GM21723 (cell line): Measurements from ENCODE around the gene CERS4.
"Not testable (repeated sequence)": the region's sequence is repeated elsewhere in the genome, so short reads cannot be mapped to it uniquely, and the experiment has no call there.

Experiments used
- ATAC-seq: cut with Tn5 transposase; IDR thresholded peaks from one replicate; pipeline ENCODE4 v1.9.1; 2021; ENCODE audit warnings: mild to moderate bottlenecking, moderate library complexity; ENCODE audit not compliant: unreplicated experiment

Gene CERS4, protein sequence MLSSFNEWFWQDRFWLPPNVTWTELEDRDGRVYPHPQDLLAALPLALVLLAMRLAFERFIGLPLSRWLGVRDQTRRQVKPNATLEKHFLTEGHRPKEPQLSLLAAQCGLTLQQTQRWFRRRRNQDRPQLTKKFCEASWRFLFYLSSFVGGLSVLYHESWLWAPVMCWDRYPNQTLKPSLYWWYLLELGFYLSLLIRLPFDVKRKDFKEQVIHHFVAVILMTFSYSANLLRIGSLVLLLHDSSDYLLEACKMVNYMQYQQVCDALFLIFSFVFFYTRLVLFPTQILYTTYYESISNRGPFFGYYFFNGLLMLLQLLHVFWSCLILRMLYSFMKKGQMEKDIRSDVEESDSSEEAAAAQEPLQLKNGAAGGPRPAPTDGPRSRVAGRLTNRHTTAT

DNA sequence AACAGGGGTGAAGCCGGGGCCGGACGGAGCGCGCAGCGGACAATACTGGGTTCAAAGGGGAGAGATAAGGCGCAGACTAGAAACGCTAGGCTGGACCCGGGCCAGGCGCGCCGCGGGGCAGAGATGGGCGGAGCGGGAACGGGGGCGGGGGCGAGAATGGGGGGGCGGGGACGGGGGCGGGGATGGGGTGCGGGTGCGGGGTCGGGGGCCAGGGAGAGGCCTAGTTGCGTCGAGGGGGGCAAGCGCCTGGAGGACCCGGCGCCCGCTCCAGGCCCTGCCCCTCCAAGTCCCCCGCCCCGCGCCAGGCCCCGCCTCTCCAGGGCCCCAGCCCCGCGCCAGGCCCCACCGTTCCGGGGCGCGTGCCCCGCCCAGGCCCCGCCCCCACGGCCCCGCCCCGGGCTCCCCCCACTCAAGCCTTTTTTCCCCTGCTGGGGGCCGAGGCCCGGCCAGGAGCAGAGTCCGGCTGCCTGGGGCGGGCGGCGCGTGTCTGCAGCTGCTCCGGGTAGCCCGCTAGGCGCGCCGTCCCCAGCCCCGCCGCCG, at the start of gene CERS4:
CERS4 (plus strand) TSS at position 449 of the 540 bp plus-strand sequence. CDS start 41,707 bp downstream, outside the sequence.
- ATAC-seq: peak; percentile 46

DNA sequence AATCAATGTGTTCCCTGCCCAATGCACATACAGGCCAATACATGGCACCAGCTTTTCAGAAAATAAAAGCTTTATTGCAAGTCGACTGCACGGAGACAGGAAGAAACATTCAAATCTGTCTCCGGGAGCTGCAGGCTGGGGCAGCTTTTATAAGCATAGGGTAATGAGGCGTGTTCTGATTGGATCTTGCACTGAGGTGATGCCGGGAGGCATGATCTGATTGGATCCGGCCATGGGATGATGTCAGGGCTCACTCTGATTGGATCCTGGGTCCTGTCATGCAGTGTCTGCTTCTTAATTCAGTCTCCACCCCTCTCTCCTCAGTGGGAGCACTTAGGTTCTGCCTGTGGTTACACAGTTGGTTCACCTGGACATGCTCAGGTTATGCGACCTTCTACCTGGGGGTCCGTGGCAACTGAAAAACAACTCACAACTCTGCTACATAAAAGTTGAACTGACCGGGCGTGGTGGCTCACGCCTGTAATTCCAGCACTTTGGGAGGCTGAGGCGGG, 48.0 kb upstream of the CERS4 start:
- ATAC-seq: no peak

DNA sequence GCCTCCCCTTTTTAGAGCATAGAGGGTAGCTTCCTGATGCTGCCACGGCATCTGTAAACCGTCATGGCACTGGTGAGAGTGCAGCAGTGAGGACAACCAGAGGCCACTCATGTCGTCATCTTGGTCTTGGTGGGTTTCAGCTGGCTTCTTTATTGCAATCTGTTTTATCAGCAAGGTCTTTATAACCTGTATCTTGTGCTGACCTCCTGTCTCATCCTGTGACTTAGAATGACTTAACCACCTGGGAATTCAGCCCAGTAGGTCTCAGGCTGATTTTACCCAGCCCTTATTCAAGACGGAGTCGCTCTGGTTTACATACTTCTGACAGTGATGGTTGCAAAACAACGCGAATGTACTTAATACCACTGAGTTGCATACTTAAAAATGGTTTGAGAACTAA, 45.4 kb upstream of the CERS4 start:
- no peak for ATAC-seq

DNA sequence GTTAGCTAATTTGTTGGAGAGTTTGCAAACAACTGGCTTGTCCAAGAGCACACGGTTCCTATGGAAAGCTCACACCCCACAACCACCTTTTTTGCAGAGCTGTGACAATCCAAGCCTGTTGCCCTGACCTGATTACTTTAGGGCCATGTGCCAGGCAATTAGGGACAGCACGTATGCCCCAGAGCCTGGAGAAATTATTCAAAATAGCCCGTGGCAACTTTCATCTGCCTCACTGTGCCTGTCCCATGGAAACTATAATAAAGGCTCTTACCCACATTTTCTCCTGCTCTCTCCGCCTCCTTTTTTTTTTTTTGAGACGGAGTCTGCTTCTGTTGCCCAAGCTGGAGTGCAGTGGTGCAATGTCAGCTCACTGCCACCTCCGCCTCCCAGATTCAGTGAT, 41.2 kb upstream of the CERS4 start:
- ATAC-seq: no peak

DNA sequence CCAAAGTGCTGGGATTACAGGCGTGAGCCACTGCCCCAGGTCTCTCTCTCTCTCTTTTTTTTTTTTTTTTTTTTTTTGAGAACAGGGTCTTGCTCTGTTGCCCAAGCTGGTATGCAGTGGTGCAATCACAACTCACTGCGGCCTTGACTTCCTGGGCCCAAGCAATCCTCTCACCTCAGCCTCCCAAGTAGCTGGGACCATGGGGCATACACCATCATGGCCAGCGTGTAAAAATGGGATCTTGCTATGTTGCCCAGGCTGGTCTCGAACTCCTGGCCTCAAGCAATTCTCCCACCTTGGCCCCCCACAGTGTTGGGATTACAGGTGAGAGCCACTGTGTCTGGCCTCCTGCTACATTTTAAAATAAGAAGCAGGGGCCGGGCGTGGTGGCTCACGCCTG, 40.6 kb upstream of the CERS4 start:
- ATAC-seq: no peak

DNA sequence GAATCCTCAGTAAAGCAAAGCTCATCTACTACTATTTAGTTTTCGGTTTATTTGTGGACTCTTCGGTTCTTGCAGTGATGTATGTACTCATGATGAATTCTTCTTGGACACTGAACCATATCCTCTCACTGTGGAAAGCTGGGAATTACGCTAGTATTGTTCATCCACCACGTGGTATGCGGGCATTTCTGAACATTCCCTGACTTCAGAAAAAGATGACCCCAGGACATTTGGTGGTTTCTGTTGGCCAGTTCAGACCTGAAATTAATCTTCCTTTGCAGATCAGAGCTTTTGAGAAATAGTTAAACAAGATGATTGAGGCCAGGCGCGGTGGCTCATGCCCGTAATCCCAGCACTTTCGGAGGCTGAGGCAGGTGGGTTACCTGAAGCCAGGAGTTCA, 34.5 kb upstream of the CERS4 start:
- no peak for ATAC-seq

DNA sequence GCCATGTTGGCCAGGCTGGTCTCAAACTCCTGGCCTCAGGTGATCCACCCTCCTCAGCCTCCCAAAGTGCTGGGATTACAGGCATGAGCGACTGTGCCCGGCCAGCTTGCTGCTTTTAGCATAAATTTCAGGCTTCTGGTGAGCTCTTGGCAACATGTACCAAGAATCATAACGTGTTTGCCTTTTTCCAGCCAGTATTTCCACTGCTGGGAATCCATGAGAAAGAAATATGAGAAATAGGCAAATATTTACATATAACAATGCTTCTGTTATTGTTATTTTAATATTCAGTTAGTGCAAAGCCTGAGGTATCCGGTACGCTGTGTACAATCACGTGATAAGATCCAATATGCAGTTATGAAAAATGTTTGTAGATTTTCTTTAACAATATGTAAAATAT, 29.2 kb upstream of the CERS4 start:
- no peak for ATAC-seq

DNA sequence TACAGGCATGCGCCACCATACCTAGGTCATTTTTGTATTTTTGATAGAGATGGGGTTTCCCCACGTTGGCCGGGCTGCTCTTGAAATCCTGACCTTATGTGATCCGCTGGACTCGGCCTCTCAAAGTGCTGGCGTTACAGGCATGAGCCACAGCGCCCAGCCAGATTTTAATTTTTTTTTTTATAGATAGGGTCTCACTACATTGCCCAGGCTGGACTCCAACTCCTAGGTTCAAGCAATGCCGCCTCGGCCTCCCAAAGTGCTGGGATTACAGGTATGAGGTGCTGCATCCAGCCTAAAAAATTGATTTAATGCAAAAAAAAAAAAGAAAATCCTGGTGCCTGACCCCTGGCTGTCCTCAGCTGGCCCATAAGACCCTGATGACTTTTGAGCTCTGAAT, 24.9 kb upstream of the CERS4 start:
- no peak for ATAC-seq

DNA sequence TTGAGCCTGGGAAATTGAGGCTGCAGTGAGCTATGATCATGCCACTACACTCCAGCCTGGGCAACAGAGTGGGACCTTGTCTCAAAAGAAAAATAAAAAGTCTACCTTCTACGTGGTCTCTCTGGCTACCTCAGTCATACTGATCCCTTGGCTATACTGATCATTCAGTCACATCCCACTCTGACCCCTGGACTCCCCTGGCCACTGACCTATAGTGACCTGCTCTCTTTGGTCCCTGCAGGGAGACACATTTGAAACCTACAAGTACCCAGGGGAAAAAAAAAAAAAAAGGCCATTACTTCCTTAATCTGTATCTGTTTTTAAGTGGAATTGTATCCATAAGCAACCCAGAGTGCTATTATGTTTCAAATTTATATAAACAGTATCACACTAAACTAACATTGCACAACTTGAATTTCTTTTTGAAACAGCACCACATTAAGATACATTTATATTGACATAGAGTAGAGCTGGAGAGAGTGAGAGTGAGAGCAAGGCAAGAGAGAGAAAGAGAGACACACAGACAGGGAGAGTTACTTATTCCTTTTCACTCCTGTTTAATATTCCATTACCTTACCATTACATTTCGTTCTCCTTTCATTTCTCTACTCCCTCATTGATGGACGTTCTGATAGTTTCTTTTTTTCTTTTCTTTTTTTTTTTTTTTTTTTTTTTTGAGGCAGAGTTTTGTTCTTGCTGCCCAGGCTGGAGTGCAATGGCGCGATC, 23.7 kb upstream of the CERS4 start:
- no peak for ATAC-seq

DNA sequence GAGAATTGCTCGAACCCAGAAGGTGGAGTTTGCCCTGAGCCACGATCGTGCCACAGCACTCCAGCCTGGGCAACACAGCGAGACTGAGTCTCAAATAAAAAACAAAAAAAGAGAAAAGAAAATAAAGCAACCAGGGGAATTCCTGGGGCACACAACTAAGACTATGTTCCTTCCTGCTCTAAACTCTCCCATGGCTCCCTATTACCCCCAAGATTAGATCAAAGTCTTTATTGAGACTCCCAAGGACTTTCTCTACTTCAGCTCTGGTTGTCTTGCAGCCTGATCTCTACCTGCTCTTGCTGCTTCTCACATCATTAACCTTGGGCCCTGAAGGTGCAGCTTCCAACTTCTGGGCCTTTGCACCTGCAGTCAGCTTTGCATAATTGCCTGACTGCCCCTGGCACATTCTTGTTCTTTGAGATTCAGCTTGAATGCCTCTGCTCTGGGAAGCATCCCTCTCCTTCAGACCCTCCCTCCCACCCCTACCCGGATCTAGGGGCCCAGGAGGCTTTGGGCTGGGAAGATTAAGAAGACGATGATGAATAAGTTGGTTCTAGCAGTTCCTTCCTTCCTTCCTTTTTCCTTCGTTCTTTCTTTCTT, 16.8 kb upstream of the CERS4 start:
- no peak for ATAC-seq

DNA sequence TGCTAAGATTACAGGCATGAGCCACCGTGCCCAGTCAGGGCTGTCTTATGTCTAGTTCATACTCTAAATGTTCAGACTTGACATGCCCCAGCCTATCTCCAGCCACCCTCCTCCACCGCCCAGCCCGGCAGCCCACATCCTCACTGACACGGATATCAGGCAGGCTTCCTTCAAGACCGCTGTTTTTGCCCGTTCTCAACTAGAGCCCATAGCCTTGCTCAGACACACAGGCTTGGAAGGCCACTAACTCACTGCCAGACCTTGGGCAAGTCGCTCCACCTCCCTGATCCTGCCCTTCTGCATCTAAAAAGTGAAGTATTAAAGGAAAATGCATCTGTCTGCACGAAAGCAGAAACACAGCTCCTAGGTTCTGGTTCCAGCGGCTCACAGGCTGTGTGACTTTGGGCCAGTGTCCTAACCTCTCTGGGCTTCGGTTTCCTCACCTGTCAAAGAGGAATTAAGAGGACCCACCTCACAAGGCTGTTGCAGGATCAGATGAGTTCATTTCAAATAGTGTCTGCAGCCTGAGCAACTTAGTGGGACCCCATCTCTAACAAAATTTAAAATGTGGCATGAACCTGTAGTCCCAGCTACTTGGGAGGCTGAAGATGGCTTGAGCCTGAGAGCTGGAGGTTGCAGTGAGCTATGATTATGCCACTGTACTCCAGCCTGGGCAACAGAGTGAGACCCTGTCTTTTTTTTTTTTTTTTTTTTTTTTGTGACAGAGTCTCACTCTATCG, 14.5 kb upstream of the CERS4 start:
- no peak for ATAC-seq

DNA sequence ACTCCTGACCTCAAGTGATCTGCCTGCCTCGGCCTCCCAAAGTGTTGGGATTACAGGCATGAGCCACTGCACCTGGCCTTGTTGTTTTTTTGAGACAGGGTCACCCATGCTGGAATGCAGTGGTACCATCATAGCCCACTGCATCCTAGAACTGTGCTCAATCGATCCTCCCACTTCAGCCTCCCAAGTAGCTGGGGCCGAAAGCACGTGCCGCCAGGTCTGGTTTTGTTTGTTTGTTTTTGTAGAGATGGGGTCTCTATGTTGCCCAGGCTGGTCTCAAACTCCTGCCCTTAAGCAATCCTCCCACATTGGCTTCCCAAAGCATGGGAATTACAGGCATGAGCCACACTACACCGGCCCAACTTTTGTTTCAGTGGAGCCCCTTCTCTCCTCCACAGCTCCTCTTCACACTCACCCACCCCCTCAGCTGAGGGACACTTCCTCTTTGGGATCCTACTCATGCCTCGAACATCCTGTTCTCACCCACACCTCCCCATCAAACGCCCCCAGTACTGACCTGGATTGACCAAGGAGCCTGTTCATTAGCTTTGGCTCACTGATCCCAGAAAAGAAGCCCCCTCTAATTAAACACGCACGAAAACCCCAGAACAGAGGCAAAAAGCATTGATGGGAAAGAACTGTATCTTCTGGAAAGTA, 12.8 kb upstream of the CERS4 start:
- no peak for ATAC-seq

DNA sequence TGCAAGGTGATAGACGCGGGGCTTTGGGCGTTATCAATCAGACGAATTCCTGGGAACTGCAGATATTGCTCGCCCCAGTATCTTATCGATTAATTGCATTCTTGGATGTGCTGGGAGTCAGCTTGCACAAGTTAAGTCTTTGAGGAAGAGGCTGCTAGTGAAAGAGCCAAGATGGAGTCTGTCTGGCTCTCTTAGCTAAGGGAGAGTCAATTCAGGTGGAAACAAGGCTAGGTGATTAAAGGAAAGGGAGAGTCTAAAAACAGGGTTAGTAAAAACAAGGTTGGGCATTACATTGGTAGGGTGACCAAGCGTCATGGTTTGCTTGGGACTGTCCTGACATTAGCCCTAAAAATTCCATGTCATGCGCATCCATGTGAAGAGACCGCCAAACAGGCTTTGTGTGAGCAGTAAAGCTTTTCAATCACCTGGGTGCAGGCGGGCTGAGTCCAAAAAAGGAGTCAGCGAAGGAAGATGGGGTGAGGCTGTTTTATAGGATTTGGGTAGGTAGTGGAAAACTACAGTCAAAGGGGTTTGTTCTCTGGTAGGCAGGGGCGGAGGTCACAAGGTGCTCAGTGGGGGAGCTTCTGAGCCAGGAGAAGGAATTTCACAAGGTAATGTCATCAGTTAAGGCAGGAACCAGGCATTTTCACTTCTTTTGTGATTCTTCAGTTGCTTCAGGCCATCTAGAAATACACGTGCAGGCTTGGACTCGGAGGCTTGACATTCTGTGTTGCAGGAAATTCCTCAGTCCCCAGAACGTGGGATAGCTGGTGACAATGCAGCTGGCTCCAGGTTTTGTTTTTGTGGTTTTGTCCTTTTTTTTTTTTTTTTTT, 5.7 kb upstream of the CERS4 start:
- not testable (repeated sequence) for ATAC-seq

DNA sequence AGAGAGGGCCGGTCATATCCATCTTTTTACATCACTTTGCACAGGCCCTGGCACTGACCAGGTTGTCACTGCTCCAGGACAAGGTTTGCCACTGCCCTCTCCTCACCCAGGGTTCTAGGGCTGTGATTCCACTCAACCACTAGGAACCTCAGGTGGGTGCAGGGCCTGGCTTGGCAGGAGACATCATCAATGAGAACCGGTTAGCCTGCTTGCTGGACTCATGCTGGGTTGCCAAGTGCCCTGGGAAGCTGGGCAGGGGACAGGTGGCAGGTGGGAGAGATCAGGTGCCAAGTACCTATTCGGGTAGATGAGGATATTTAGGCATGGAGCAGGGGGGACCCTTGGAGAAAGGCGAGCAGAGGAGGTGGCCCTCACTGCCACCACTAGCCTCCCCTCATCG, 4.2 kb upstream of the CERS4 start:
- ATAC-seq: no peak

DNA sequence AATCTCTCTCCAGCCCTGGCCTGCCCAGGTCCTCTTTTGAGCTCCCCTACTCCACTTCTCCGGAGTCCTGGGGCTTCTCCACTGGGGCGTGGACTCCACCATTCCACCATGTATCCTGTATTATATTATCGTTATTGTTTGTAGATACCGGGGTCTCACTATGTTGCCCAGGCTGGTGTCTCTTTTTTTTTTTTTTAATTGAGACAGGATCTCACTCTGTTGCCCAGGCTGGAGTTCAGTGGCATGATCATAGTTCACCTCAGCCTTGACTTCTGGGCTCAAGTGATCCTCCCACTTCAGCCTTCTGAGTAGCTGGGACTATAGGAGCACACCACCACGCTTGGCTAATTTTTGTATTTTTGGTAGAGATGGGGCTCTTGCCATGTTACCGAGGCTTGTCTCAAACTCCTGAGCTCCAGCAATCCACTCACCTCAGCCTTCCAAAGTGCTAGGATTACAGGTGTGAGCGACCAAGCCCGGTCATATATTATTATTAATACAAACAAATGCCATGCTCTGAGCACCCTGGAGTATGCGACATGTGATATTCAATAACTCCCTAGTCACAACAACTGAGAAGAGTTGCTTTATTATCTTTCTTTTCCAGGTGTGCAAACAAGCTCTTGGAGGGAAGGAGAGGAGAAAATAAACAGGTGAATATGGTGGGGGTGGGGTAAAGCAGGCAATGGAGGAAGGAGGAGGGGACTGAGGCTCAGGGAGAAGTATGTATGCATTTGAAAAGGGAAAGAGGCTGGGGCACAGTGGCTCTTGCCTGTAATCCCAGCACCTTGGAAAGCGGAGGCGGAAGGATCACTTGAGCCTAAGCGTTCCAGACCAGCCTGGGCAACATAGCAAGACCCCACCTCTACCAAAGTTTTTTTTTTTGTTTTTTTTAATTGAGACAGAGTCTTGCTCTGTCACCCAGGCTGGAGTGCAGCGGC, 2.8 kb upstream of the CERS4 start:
- ATAC-seq: no peak

DNA sequence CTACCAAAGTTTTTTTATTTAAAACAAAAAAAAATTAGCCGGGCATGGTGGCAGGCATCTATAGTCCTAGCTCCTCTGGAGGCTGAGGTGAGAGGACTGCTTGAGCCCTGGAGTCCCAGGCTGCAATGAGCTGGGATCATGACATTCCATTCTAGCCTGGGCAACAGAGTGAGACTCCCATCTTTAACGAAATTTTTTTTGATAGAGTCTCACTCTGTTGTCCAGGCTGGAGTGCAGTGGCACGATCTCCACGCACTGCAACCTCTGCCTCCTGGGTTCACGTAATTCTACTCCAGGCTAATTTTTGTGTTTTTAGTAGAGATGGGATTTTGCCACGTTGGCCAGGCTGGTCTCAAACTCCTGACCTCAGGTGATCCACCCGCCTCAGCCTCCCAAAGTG, 1.8 kb upstream of the CERS4 start:
- not testable (repeated sequence) for ATAC-seq

DNA sequence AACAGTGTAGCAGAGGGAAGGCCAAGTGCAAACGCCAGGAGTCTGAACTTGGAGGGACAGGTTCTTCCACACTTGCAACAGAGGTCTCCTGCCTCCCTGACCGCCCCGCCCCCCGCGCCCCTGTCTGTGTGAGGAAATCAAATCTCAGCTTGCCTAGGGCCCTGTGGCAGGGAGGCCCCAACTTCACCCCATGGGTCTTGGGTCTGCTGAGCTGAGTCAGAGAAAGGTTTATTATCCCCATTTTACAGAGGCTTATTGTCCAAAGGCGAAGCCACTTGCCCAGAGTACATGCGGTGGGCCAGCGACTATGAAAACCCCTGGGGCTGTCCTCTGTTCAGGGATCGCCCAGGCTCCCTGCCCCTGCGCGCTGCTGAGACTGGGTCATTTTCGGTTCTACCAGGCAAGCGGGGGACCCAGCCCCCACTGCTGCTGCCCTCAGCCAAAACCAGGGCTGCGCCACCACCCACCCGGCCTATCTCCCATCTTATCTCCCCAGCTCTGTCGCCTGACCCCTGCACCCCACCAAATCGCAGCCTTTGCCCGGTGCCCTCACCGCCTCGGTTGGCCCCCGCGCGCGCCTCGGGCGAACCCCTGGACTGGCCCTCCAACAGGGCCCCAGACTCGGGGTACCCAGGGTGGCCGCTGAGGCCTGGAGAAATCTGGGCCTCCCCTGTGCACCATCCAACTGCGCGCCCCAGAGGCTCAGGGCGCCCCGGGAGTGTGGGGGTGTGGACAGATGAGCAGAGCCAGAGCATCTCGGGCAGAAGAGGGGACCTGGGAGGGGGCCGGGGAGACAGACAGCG, 850 bp upstream of the CERS4 start:
- ATAC-seq: peak; percentile 5
